Activated T-cell treated with anti-CD3 and anti-CD28 coated beads, Interleukin-2, amount 50 U/mL, for 48 hours (primary cell): Measurements from ENCODE around the gene EHD2.
"Not testable (repeated sequence)": the region's sequence is repeated elsewhere in the genome, so short reads cannot be mapped to it uniquely, and the experiment has no call there.

Experiments
- DNase-seq, 2 experiments: peaks; one replicate each; pipeline ENCODE4 v3.0.0-alpha.2; 2020

EHD2 gene

DNA sequence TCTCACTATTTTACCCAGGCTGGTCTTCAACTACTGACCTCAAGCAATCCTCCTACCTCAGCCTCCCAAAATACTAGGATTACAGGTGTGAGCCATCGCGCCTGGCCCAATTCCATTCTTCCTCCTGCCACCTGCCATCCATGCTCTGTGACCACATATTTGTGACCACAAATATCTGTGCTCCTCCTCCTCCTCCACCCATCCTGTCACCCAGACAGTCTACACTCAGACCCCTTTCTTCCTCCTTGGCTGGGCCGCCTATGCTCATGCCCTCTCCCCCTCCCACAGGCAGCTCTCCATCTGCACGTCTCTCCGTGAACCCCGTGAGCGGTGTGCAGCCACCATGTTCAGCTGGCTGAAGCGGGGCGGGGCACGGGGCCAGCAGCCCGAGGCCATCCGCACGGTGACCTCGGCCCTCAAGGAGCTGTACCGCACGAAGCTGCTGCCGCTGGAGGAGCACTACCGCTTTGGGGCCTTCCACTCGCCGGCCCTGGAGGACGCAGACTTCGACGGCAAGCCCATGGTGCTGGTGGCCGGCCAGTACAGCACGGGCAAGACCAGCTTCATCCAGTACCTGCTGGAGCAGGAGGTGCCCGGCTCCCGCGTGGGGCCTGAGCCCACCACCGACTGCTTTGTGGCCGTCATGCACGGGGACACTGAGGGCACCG lies 3.2 kb downstream of the EHD2 start:
- DNase-seq = no peak

DNA sequence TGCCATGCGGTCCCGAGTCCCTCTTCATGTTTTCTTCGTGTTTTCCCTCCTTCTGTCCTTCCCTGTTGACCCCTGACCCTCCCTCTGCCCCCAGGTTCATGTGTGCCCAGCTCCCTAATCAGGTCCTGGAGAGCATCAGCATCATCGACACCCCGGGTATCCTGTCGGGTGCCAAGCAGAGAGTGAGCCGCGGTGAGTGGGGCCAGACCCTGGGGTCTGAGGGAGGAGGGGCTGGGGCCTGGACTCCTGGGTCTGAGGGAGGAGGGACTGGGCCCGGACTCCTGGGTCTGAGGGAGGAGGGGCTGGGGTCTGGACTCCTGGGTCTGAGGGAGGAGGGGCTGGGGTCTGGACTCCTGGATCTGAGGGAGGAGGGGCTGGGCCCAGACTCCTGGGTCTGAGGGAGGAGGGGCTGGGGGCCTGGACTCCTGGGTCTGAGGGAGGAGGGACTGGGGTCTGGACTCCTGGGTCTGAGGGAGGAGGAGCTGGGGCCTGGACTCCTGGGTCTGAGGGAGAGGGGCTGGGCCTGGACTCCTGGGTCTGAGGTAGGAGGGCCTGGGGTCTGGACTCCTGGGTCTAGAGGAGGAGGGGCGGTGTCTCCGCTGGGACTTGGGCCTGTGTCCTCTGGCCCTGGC lies 5.3 kb downstream of the EHD2 start:
- not testable (repeated sequence) for DNase-seq

DNA sequence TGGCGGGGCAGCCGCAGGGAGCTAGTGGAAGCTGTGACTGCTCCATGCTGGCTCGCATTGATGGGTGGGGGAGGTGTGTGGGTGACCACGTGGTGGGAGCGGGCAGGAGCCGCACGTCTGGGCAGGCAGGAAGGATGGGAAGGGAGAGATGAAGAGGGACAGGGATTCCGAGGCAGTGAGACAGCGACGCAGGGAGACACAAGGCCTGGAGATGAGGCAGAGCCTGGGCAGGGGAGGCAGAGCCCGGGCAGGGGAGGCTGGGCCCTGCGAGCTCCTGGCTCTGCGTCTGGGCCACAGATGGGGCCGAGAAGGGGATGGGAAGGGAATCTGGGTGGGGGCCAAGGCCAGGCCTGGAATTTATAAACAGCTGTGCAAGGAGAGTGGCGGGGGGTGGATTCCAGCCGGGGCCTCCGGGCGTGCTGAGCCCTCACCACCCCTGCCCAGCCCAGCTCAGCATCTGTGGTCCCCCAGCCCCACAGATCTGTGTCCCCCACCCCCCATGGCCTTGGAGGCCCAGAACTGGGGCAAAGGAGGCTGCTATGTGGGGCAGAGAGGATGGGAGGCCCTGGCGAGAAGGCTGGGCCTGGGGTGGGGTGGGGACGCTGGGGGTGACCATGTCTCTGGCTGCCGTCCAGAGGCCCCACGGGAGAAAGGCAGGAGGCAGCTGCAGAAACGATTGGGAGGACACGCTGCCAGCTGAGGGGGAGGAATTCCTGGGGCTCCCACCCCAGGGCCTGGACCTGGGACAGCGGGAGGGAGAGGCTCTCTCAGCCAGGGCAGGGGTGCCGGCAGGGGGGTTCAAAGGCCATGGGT lies 6.0 kb downstream of the EHD2 start:
- no peak for DNase-seq

DNA sequence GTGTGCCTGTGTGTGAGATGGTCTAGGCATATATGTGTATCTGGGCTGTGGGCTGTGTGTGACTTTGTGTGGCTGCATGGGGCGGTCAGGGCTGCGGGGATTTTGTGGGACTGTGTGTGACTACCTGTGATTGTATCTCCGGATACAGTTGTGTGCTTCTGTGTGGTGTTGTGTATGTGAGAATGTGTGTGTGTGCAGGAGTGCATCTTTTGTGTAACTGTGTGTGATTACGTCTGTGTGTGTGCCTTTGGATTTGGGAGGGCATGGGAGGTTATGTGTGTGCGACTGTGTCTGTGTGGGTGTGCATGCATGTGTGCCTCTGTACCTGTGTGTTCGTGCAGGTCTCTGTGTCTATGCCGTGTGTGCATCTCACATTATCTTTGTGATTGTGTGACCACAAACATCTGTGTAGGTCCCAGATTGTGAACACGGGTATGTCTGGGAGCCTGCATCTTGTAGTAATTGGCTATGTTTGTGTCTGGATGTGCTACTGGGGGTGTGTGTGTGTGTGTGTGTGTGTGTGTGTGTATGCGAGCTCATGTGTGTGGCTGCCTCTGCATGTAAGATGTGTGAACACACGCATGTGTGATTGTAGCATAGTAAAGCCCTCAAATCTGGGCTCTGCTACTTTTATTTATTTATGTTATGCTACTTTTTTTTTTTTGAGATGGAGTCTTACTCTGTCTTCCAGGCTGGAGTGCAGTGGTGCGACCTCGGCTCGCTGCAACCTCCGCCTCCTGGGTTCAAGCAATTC lies 7.6 kb downstream of the EHD2 start:
- no peak for DNase-seq

DNA sequence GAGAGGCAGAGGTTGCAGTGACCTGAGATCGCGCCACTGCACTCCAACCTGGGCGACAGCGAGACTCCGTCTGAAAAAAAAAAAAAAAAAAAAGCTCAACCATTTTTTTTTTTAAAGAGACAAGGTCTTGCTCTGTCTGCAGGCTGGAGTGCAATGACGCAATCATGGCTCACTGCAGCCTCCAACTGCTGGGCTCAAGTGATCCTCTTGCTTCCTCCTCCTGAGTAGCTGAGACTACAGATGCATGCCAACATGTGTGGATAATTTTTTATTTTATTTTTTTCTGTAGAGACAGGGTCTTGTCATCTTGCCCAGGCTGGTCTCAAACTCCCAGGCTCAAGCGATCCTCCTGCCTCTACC lies 10.3 kb downstream of the EHD2 start:
- DNase-seq = peak in 1 of 2 experiments; percentile 42

DNA sequence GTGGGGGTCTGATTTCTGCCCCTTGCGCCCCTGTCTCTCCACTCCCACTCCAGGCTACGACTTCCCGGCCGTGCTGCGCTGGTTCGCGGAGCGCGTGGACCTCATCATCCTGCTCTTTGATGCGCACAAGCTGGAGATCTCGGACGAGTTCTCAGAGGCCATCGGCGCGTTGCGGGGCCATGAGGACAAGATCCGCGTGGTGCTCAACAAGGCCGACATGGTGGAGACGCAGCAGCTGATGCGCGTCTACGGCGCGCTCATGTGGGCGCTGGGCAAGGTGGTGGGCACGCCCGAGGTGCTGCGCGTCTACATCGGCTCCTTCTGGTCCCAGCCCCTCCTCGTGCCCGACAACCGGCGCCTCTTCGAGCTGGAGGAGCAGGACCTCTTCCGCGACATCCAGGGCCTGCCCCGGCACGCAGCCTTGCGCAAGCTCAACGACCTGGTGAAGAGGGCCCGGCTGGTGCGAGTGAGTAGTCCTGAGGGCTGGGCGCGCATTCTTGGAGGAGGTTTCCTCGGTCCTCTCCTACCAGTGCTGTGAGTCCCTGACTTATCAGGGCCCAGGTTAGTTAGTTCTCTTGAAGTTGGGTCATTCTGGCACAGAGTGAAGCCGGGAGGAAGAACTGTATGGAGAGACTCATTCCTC lies 12.7 kb downstream of the EHD2 start:
- no peak for DNase-seq

DNA sequence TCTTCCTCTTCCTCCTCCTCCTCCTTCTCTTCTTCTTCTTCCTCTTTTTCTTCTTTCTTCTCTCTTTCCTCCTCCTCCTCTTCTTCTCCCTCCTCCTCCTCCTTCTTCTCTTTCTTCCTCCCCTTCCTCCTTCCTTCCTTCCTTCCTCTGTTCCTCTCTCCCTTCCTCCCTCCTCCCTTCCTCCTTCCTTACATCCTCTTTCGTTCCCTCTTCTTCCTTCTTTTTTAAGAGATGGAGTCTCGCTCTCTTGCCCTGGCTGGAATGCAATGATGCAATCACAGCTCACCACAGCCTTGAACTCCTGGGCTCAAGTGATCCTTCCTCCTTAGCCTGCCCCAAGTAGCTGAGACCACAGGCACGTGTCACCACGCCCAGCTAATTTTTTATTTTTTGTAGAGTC lies 13.2 kb downstream of the EHD2 start:
- no peak for DNase-seq

DNA sequence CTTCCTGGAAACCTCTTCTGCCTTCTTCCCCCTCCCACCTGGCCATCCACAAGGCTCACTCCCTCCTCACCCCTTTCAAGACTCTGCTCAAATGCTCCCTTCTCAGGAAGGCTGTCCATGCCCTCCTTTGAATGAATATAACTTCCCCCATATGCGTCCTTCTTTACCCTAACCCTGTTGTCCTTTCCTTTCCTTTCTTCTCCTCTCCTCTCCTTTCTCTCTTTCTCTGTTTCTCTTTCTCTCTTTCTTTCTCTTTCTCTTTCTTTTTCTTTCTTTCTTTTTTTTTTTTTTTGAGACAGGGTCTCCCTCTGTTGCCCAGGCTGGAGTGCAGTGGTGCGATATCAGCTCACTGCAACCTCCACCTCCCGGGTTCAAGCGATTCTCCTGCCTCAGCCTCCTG lies 15.1 kb downstream of the EHD2 start:
- not testable (repeated sequence) for DNase-seq

DNA sequence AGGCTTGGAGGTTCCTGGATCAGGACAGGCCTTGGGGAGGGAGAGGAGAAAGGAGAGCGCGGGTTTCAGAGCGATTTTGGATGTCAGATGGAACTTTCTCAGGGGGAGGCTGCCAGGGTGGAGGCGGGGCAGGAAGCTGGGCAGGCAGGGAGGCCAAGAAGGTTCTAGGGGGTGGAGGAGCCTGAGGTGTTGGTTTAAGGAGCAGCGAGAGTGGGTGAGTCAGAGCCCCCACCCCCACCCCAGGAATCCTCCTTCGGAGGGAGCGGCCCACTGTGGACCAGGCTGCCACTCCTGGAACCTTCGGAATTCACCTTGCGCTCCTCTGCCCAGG lies 16.2 kb downstream of the EHD2 start:
- DNase-seq = peak; percentile 33 to 41

DNA sequence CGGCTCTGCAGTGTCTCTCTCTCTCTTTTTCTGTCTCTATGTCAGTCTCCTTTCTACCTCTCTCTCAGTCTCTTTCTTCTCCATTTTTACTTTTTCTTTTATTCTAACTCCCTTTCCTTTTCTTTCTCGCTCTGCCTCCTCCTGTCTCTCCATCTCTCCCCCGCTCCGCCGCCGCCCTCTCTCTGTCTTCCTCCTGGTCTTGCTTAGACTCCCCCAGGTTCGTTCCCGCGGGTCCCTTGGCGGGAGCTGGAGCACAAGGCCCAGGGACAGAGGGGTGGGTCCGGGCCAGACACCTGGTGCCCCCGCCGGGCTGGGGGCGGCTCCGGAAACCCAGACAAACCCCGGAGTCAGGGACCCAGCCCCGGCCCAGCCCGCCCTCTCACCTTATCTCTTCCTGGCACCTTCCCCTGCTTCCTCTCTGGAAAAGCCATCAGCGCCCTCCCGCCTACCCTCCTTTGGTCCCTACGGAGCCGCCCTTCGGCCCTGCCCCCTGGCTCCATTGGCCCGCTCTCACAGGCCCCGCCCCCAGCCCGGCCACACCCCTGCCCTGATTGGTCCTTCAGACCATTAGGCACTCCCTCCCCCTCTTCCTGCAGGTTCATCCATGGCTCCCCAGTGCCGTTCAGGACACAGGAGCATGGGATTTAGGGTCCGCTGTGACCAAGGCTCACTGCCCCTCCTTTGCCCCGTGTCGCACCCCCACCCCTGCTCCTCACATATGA lies 16.7 kb downstream of the EHD2 start:
- DNase-seq = peak; percentile 79 to 83

DNA sequence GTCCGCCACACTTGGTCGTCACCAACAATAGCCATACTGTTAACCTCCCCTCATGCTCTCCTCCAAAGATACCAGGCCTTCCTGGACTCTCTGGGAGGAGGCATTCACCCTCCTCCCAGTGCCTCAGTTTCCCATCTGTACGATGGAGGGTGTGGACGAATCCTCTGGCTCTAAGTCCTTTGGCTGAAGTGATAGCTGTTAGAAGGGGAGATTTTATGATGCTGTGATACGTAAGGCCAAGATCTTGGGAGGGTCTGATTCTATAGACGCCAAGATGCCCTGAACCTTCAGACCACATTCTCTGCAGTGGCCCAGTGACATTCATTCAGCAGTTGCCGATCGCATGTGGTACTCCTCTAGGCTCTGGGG lies 17.3 kb downstream of the EHD2 start:
- no peak for DNase-seq

DNA sequence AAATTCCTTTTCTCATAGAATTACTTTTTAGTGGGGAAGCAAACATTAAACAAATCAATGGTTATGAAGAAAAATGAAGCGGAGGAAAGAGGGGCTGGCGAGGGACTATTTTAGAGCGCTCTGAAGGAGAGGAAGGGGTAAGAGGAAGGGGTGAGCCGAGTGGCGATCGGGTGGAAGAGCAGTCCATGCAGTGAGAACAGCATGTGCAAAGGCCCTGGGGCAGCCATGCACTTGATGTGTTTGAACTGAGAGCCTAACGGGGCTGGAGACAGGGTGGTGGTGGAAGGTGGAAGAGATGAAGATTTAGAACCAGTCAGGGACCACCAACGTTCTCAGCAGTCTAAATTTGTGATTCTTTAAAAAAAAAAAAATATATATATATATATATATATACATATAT lies 17.7 kb downstream of the EHD2 start:
- DNase-seq = no peak

DNA sequence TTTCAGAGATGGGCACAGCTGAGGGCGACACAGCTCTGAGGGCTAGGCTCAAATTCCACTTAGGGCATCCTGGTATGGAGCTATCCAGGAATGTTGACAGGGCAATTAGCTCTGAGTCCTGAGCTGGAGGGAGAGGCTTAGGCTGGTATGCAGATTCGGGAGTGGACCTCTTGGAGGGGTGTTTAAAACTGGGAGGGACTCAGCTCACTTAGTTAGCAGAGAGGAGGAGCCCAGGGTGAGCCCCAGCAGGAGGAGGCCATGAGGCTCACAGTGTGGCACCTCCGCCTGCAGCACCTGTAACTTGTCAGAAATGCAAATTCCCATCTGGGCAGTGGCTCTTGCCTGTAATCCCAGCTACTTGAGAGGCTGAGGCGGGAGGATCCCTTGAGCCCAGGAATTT lies 21.9 kb downstream of the EHD2 start:
- DNase-seq = no peak

DNA sequence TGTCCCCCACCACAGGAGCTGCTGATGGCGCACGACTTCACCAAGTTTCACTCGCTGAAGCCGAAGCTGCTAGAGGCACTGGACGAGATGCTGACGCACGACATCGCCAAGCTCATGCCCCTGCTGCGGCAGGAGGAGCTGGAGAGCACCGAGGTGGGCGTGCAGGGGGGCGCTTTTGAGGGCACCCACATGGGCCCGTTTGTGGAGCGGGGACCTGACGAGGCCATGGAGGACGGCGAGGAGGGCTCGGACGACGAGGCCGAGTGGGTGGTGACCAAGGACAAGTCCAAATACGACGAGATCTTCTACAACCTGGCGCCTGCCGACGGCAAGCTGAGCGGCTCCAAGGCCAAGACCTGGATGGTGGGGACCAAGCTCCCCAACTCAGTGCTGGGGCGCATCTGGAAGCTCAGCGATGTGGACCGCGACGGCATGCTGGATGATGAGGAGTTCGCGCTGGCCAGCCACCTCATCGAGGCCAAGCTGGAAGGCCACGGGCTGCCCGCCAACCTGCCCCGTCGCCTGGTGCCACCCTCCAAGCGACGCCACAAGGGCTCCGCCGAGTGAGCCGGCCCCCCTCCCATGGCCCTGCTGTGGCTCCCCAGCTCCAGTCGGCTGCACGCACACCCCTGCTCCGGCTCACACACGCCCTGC lies 27.8 kb downstream of the EHD2 start:
- DNase-seq = no peak

DNA sequence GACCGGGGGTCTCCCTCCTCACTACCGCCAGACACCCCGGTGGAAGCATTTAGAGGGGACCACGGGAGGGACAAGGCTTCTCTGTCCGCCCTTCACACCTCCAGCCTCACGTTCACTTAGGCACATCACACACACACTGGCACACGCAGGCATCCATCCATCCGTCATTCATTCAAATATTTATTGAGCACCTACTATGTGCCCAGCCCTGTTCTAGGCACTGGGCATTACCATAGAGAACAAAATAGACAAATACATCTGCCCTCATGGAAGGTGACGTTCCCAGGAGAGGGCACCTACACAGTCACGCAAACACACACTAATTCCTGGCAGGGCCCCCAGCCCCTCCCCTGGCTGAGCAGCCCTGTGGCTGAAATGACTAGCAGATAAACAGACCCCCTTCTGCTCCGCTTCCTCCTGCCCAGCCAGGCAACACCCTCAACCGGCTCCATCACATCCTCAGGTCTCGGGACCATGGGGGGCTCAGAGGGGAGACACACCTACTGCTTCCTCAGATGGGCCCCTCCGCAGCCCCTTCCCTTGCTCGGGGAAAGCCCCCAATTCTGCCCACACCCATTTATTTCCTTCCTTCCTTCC lies 28.4 kb downstream of the EHD2 start:
- no peak for DNase-seq

DNA sequence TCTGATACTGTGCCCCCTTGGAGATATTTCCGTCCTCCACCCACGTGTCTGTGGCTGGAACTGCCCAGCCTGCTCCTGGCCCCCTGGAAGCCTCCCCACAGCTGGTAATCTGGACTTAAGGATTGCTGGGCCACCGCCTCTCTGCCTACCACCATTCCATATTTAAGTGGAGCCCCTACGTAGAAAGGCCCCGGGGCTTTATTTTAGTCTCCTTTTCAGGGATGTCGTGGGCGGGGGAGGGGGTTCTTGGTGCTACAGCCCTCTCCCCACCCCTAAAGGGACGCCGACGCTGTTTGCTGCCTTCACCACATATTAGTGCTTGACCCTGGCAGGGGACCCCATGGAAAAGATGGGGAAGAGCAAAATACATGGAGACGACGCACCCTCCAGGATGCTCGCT lies 29.4 kb downstream of the EHD2 start:
- no peak for DNase-seq

DNA sequence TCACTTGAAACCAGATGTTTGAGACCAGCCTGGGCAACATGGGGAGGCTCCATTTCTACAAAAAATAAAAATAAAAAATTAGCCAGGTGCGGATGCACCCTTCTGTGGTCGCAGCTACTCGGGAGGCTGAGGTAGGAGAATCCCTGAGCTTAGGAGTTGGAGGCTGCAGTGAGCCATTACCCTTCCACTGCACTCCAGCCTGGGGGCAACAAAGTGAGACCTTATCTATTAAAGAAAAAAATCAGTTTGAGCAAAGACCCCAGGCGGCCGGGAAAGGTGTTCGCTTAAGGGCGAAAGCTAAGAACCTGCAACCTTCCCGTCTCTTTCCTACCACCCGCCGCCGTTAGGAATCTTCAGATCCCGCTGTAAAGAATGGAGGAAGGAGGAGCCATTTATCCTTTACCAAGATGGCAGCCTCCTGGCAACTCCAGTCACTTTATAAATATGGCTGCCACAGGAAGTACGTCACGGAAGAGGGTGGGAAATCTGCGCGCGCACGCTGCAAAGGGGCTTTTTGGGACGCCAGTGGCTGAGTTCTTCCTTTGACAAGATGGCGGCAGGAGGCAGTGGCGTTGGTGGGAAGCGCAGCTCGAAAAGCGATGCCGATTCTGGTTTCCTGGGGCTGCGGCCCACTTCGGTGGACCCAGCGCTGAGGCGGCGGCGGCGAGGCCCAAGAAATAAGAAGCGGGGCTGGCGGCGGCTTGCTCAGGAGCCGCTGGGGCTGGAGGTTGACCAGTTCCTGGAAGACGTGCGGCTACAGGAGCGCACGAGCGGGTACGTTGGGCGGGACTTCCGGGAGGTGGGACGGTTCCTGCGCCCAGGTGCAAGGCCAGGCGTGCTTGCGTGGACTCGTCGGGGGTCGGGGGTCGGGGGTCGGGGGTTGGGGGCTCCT lies 32.0 kb downstream of the EHD2 start, which contains the start of gene NOP53:
Gene NOP53, plus strand, starts transcription at position 537 of the 892 bp plus-strand sequence. Its CDS starts 14 bp downstream, at position 551.
- peak; percentile 98 to 99 for DNase-seq

DNA sequence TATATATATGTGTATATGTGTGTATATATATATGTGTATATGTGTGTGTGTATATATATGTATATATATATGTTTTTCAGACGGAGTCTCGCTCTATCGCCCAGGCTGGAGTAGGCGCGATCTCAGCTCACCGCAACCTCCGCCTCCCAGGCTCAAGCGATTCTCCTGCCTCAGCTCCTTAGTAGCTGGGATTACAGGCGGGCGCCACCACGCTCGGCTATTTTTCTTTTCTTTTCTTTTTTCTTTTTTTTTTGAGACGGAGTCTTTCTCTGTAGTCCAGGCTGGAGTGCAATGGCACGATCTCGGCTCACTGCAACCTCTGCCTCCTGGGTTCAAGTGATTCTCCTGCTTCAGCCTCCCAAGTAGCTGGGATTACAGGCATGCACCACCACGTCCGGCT lies 32.9 kb downstream of the EHD2 start:
- DNase-seq = not testable (repeated sequence)

DNA sequence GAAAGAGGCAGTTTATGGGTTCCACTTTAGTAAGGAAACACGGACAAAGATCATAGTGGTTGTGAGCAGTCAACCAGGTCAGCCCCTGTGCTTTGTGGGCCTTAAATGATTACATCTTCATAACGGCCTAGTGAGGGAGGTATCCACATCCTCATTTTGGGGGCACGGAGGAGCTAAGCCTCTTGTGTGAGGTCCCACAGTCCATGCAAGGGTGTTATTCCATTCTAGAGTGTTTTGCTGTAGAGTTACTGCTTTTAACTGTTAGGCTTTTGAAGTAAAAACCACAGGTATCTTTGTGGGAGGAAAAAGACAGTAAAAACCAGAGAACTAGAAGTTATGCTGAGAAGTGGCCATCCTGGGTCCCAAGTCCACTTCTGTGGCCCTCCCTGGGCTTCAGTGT lies 36.1 kb downstream of the EHD2 start:
- DNase-seq = no peak

DNA sequence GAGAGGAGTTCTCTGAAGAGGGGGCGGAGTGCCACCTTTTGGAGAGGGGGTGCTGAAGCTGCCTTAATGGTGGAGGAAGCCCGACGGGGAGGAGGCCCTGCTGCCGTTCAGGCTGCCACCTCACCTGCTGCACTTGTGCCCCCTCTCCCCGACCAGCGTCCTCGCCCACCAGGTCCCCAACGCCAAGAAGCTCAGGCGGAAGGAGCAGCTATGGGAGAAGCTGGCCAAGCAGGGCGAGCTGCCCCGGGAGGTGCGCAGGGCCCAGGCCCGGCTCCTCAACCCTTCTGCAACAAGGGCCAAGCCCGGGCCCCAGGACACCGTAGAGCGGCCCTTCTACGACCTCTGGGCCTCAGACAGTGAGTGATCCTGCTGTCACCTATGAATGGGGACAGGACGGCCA lies 37.5 kb downstream of the EHD2 start:
- no peak for DNase-seq
